K562 (cell line): ENCODE measurements around the gene TEX22. TPM values are rescaled to one million over a fixed set of nuclear protein-coding genes. Genes with fewer than 3 reads are reported as not detected.
A peak's percentile ranks its signal among the peaks of the same experiment; 100 is the strongest.

Source experiments
- CBX8 ChIP-seq: fragments of 200-600 bp; sonication (generic); IDR thresholded peaks from 2 replicates; pipeline ENCODE4 v1.6.1; 2012; ENCODE audit warnings: borderline replicate concordance, mixed run types, low read depth, mild to moderate bottlenecking, moderate library complexity, mixed read lengths, low read length, control low read depth, inconsistent platforms; ENCODE audit not compliant: poor library complexity, severe bottlenecking; ENCODE audit errors: extremely low read depth
- ELF2 ChIP-seq: fragments of 250-450 bp; sonication (Bioruptor Pico); IDR thresholded peaks from 2 replicates; pipeline ENCODE4 v1.5.0; 2021; ENCODE audit warnings: mild to moderate bottlenecking
- EP300 ChIP-seq: IDR thresholded peaks from 2 replicates; pipeline ENCODE4 v1.6.1; 2012; ENCODE audit warnings: low read length, improper control_type of control experiment
- ETV1 ChIP-seq: fragments of 450-650 bp; conservative IDR thresholded peaks from 2 replicates; pipeline ENCODE4 v1.6.1; 2016; ENCODE audit warnings: missing genetic modification characterization, control low read depth, low read depth, missing compliant biosample characterization
- FOXA1 ChIP-seq: fragments of 450-650 bp; IDR thresholded peaks from 2 replicates; pipeline ENCODE4 v1.6.1; 2016; ENCODE audit warnings: mild to moderate bottlenecking, borderline replicate concordance
- HNRNPL ChIP-seq: fragments of 200-400 bp; formaldehyde crosslinking; IDR thresholded peaks from 2 replicates; pipeline ENCODE4 v1.6.1; 2017; ENCODE audit warnings: low read depth, mild to moderate bottlenecking, low read length
- HSF4 ChIP-seq: fragments of 250-450 bp; sonication (Bioruptor Pico); IDR thresholded peaks from 2 replicates; pipeline ENCODE4 v2.1.2; 2022; ENCODE audit warnings: mild to moderate bottlenecking, moderate library complexity, borderline replicate concordance
- MAZ ChIP-seq, 2 experiments: fragments of 450-650 bp in 1 of 2; sonication (generic) in 1 of 2; formaldehyde crosslinking; IDR thresholded peaks in 1 of 2; conservative IDR thresholded peaks in 1 of 2; 2 replicates each; pipeline versions ENCODE4 v1.4.0 to v1.5.0; 2020; ENCODE audit warnings: mild to moderate bottlenecking in 1 of 2, missing genetic modification reagents in 1 of 2
- MECOM ChIP-seq: fragments of 250-450 bp; sonication (Bioruptor Pico); IDR thresholded peaks from 2 replicates; pipeline ENCODE4 v1.8.0; 2022; ENCODE audit warnings: inconsistent platforms
- NR1H2 ChIP-seq: sonication (generic); formaldehyde crosslinking; IDR thresholded peaks from 2 replicates; pipeline ENCODE4 v1.4.0; 2020; ENCODE audit warnings: mild to moderate bottlenecking, missing genetic modification reagents
- OTX1 ChIP-seq: fragments of 450-650 bp; formaldehyde crosslinking; IDR thresholded peaks from 2 replicates; pipeline ENCODE4 v1.4.0; 2022; ENCODE audit warnings: mild to moderate bottlenecking
- PPARD ChIP-seq: fragments of 250-450 bp; sonication (Bioruptor Pico); IDR thresholded peaks from 2 replicates; pipeline ENCODE4 v1.8.0; 2022; ENCODE audit warnings: inconsistent platforms, mild to moderate bottlenecking, moderate library complexity
- RUNX1 ChIP-seq: sonication (generic); IDR thresholded peaks from 2 replicates; pipeline ENCODE4 v1.6.1; 2016; ENCODE audit warnings: antibody characterized with exemption, low read depth
- WHSC1 ChIP-seq: IDR thresholded peaks from one replicate; pipeline ENCODE4 v1.6.1; 2012; ENCODE audit warnings: low read length, control low read depth, inconsistent platforms
- ZEB2 ChIP-seq: fragments of 450-650 bp; IDR thresholded peaks from 2 replicates; pipeline ENCODE4 v1.6.1; 2016
- ZNF133 ChIP-seq: fragments of 250-450 bp; sonication (Bioruptor Pico); IDR thresholded peaks from 2 replicates; pipeline ENCODE4 v1.4.0; 2020; ENCODE audit warnings: mild to moderate bottlenecking
- ZNF217 ChIP-seq: sonication (generic); formaldehyde crosslinking; IDR thresholded peaks from 2 replicates; pipeline ENCODE4 v1.8.0; 2022; ENCODE audit warnings: mild to moderate bottlenecking, missing genetic modification reagents
- ZNF316 ChIP-seq: fragments of 450-650 bp; IDR thresholded peaks from 2 replicates; pipeline ENCODE4 v1.6.1; 2016
- ZNF561 ChIP-seq: fragments of 450-650 bp; formaldehyde crosslinking; conservative IDR thresholded peaks from 2 replicates; pipeline ENCODE4 v1.4.0; 2020; ENCODE audit warnings: mild to moderate bottlenecking, moderate library complexity
- polyA plus RNA-seq, 8 experiments: library from polyadenylated mRNA; depleted of rRNA in 4 of 8; stranded (reverse) in 5 of 8; unstranded in 3 of 8; fragments of >200 nt; fragmentation: Nextera tagmentation in 2 of 8; fragmentation: Illumina TruSeq in 1 of 8; extraction: Ambion mirVana in 2 of 8; extraction: Trizol in 1 of 8; gene quantifications; 2 replicates each; pipeline versions ENCODE4 v1.2.1 to v1.2.3, GENCODE V29; 2011 to 2014; ENCODE audit warnings: inconsistent platforms in 1 of 8, missing spikeins in 1 of 8
- total RNA-seq, 7 experiments: library from RNA; depleted of rRNA in 6 of 7; stranded (reverse); fragments of >200 nt in 6 of 7; fragmentation: Illumina TruSeq in 2 of 7; extraction: Trizol in 2 of 7; gene quantifications; 2 replicates each; pipeline versions ENCODE4 v1.2.1 to v1.2.3, GENCODE V29; 2011 to 2021; ENCODE audit warnings: low replicate concordance in 1 of 7
- TF ChIP-seq, protein P1 (sequence below): fragments of 450-650 bp; conservative IDR thresholded peaks from 2 replicates; pipeline ENCODE4 v1.6.1; 2016; ENCODE audit warnings: missing genetic modification characterization, low read depth, mild to moderate bottlenecking, missing compliant biosample characterization, moderate library complexity
- TF ChIP-seq, protein P2 (sequence below): fragments of 250-450 bp; sonication (Bioruptor Pico); IDR thresholded peaks from 2 replicates; pipeline ENCODE4 v1.8.0; 2021; ENCODE audit warnings: borderline replicate concordance, mild to moderate bottlenecking, moderate library complexity; ENCODE audit not compliant: poor library complexity, severe bottlenecking
- TF ChIP-seq, protein P3 (sequence below): sonication (generic); formaldehyde crosslinking; IDR thresholded peaks from 2 replicates; pipeline ENCODE4 v1.8.0; 2022; ENCODE audit warnings: missing genetic modification reagents, mild to moderate bottlenecking, moderate library complexity, borderline replicate concordance
- TF ChIP-seq, protein P4 (sequence below): sonication (generic); formaldehyde crosslinking; IDR thresholded peaks from 2 replicates; pipeline ENCODE4 v1.8.1; 2023; ENCODE audit warnings: mild to moderate bottlenecking, missing genetic modification reagents, moderate library complexity
- TF ChIP-seq, protein P5 (sequence below), 2 experiments: fragments of 450-650 bp in 1 of 2; sonication (generic) in 1 of 2; formaldehyde crosslinking; conservative IDR thresholded peaks; 2 replicates each; pipeline versions ENCODE4 v1.4.0 to v1.8.1; 2020 to 2022; ENCODE audit warnings: mild to moderate bottlenecking in 1 of 2, missing genetic modification reagents in 1 of 2

TEX22 gene
- total and polyA plus RNA-seq, 9 of the 15 experiments (the other 6 are each of a cell fraction or from before 2014, with no cell fraction given) = 0.04 to 1.7 (median 0.23) TPM; not detected in 2

DNA sequence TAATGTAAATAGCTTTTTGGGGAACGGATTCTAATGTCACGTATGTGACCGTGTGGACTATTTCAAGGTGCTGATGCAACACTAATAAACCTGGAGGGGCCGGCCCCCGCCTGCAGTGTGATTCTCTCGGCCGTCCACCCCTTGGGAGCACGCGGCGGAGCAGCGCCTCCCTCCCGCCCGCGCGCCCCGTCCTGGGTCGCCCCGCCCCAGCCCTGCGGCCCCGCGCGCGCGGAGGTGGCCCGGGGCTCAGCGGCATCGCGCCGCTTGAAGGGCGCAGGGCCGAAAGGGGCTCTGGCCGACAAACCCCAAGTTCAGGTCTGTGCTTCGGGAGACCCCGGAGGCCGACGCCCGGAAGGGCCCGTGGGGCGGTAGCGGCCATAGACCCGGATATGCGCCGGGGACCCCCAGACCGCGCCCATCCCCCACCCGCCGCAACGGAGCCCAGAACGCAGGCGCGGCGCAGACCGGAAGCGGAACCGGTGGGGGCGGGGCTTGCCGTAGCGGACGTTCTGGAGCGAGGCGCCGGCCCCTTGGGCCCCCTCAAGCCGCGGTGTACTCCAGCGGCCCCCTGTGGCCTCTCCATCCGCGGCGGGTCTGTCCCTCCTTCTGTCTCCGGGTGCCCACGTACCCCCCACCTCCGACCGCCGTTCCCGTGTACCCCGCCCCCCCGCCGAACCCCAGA, at the start of gene TEX22 (continued):
- TF ChIP-seq, protein P1, sequence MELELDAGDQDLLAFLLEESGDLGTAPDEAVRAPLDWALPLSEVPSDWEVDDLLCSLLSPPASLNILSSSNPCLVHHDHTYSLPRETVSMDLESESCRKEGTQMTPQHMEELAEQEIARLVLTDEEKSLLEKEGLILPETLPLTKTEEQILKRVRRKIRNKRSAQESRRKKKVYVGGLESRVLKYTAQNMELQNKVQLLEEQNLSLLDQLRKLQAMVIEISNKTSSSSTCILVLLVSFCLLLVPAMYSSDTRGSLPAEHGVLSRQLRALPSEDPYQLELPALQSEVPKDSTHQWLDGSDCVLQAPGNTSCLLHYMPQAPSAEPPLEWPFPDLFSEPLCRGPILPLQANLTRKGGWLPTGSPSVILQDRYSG (tag) = no peak
- TF ChIP-seq ZNF133 = no peak
- TF ChIP-seq HNRNPL = peak; percentile 39; the same call in 1 of the 2 replicates
- TF ChIP-seq, protein P2, sequence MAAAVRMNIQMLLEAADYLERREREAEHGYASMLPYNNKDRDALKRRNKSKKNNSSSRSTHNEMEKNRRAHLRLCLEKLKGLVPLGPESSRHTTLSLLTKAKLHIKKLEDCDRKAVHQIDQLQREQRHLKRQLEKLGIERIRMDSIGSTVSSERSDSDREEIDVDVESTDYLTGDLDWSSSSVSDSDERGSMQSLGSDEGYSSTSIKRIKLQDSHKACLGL = no peak
- no peak for TF ChIP-seq FOXA1
- no peak for TF ChIP-seq ZNF217 (CRISPR knock-in tag)
- TF ChIP-seq ETV1 (tag) = peak; percentile 53
- TF ChIP-seq ZEB2 = no peak
- no peak for TF ChIP-seq CBX8
- TF ChIP-seq NR1H2 (CRISPR knock-in tag) = no peak
- TF ChIP-seq ZNF316 = no peak
- no peak for TF ChIP-seq HSF4 (CRISPR knock-in tag)
- TF ChIP-seq RUNX1 = no peak
- TF ChIP-seq ELF2 (CRISPR knock-in tag) = peak; percentile 73; the same call in 1 of the 2 replicates
- no peak for TF ChIP-seq OTX1 (CRISPR knock-in tag)
- TF ChIP-seq PPARD (CRISPR knock-in tag) = no peak
- TF ChIP-seq, protein P3, sequence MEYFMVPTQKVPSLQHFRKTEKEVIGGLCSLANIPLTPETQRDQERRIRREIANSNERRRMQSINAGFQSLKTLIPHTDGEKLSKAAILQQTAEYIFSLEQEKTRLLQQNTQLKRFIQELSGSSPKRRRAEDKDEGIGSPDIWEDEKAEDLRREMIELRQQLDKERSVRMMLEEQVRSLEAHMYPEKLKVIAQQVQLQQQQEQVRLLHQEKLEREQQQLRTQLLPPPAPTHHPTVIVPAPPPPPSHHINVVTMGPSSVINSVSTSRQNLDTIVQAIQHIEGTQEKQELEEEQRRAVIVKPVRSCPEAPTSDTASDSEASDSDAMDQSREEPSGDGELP (CRISPR knock-in tag) = peak; percentile 45; the same call in 1 of the 2 replicates
- TF ChIP-seq ZNF561 (CRISPR knock-in tag) = no peak
- TF ChIP-seq MECOM (CRISPR knock-in tag) = no peak
- TF ChIP-seq, protein P4, sequence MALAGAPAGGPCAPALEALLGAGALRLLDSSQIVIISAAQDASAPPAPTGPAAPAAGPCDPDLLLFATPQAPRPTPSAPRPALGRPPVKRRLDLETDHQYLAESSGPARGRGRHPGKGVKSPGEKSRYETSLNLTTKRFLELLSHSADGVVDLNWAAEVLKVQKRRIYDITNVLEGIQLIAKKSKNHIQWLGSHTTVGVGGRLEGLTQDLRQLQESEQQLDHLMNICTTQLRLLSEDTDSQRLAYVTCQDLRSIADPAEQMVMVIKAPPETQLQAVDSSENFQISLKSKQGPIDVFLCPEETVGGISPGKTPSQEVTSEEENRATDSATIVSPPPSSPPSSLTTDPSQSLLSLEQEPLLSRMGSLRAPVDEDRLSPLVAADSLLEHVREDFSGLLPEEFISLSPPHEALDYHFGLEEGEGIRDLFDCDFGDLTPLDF (CRISPR knock-in tag) = no peak
- peak; percentile 81 to 88 for TF ChIP-seq MAZ (CRISPR knock-in tag; conservative IDR thresholded peaks at IDR 0.05 in 1 of 2, IDR thresholded peaks at IDR 0.05 in 1 of 2)
- TF ChIP-seq EP300 = no peak; the same call in 1 of the 2 replicates
- no peak for TF ChIP-seq WHSC1
- TF ChIP-seq, protein P5, sequence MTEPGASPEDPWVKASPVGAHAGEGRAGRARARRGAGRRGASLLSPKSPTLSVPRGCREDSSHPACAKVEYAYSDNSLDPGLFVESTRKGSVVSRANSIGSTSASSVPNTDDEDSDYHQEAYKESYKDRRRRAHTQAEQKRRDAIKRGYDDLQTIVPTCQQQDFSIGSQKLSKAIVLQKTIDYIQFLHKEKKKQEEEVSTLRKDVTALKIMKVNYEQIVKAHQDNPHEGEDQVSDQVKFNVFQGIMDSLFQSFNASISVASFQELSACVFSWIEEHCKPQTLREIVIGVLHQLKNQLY (CRISPR knock-in tag; conservative IDR thresholded peaks at IDR 0.05) = no peak
